SK-N-SH (cell line): ENCODE measurements around the gene CYS1. TPM values are rescaled to one million over a fixed set of nuclear protein-coding genes. Genes with fewer than 3 reads are reported as not detected.

Source experiments
- CTCF ChIA-PET: fragments of 300-600, 350-600 bp; formaldehyde crosslinking; extraction: SDS; loops from one replicate; lab custom pipeline; 2021; lab: Yijun Ruan, JAX
- POLR2A ChIA-PET: fragments of 350-600 bp; sonication (Branson Sonifier 250); formaldehyde crosslinking; extraction: SDS; loops from one replicate; lab custom pipeline; 2020; ENCODE audit warnings: antibody characterized with exemption, inconsistent platforms; lab: Yijun Ruan, JAX
- DNase-seq: peaks from one replicate; pipeline ENCODE4 v3.0.0; 2012
- H2AFZ ChIP-seq: fragments of 200-600 bp; sonication (generic); 2 replicates; pipeline ENCODE4 v1.8.1; 2016; ENCODE audit warnings: antibody characterized with exemption, mild to moderate bottlenecking, low read depth
- H3F3A ChIP-seq: fragments of 200-600 bp; sonication (generic); replicated peaks from 2 replicates; pipeline ENCODE3; 2016; ENCODE audit warnings: antibody characterized with exemption, mild to moderate bottlenecking; ENCODE audit not compliant: insufficient read depth
- H3K27ac ChIP-seq, 2 experiments: fragments of 200-500 bp in 1 of 2; fragments of 200-600 bp in 1 of 2; sonication (Bioruptor generic) in 1 of 2; sonication (generic), shearing (Covaris generic) in 1 of 2; 2 replicates each; pipeline versions ENCODE4 v1.5.1 to v1.6.1; 2014 to 2016; ENCODE audit warnings: low read depth in 2 of 2, inconsistent platforms in 1 of 2, low read length in 1 of 2, mild to moderate bottlenecking in 1 of 2, mixed read lengths in 1 of 2
- H3K27me3 ChIP-seq: fragments of 200-600 bp; sonication (generic), shearing (Covaris generic); 2 replicates; pipeline ENCODE4 v1.6.1; 2016; ENCODE audit warnings: mixed run types; ENCODE audit not compliant: insufficient read depth
- H3K36me3 ChIP-seq, 2 experiments: fragments of 200-500 bp in 1 of 2; fragments of 200-600 bp in 1 of 2; sonication (Bioruptor generic) in 1 of 2; sonication (generic) in 1 of 2; replicated peaks in 1 of 2; 2 replicates each; pipeline versions ENCODE3 to v1.5.1; 2014 to 2016; ENCODE audit warnings: low read length in 1 of 2, mild to moderate bottlenecking in 1 of 2; ENCODE audit not compliant: insufficient read depth in 2 of 2, control insufficient read depth in 1 of 2
- H3K4me1 ChIP-seq, 2 experiments: fragments of 200-500 bp in 1 of 2; fragments of 200-600 bp in 1 of 2; sonication (Bioruptor generic) in 1 of 2; sonication (generic), shearing (Covaris generic) in 1 of 2; 2 replicates each; pipeline versions ENCODE4 v1.5.1 to v1.6.1; 2014 to 2016; ENCODE audit warnings: low read depth in 1 of 2, low read length in 1 of 2, mixed run types in 1 of 2; ENCODE audit not compliant: insufficient read depth in 2 of 2, control insufficient read depth in 1 of 2
- H3K4me2 ChIP-seq: fragments of 200-600 bp; sonication (generic), shearing (Covaris generic); 2 replicates; pipeline ENCODE4 v1.6.1; 2017; ENCODE audit warnings: mixed run types
- H3K4me3 ChIP-seq, 2 experiments: fragments of 200-500 bp in 1 of 2; fragments of 200-600 bp in 1 of 2; sonication (Bioruptor generic) in 1 of 2; sonication (generic), shearing (Covaris generic) in 1 of 2; 2 replicates each; pipeline versions ENCODE4 v1.5.1 to v1.8.1; 2014 to 2016; ENCODE audit warnings: low read depth in 2 of 2, inconsistent platforms in 1 of 2, low read length in 1 of 2, mild to moderate bottlenecking in 1 of 2, mixed read lengths in 1 of 2, moderate library complexity in 1 of 2
- H3K79me2 ChIP-seq: fragments of 200-600 bp; sonication (generic); 2 replicates; pipeline ENCODE4 v1.8.1; 2017; ENCODE audit warnings: mild to moderate bottlenecking; ENCODE audit not compliant: insufficient read depth
- H3K9ac ChIP-seq: fragments of 200-600 bp; sonication (generic); 2 replicates; pipeline ENCODE4 v1.6.1; 2017; ENCODE audit warnings: mixed run types
- H3K9me2 ChIP-seq: fragments of 200-600 bp; sonication (generic); 2 replicates; pipeline ENCODE4 v1.6.1; 2017; ENCODE audit warnings: mixed run types
- H3K9me3 ChIP-seq: fragments of 200-600 bp; sonication (generic); 2 replicates; pipeline ENCODE4 v1.6.1; 2017; ENCODE audit warnings: mixed run types, mild to moderate bottlenecking, moderate library complexity
- H4K20me1 ChIP-seq: fragments of 200-600 bp; sonication (generic); 2 replicates; pipeline ENCODE4 v1.6.1; 2017; ENCODE audit warnings: mild to moderate bottlenecking, mixed run types; ENCODE audit not compliant: insufficient read depth
- CTCF ChIP-seq: fragments of 200-600 bp; sonication (generic); IDR thresholded peaks from 2 replicates; pipeline ENCODE4 v1.6.1; 2017; ENCODE audit warnings: antibody characterized with exemption, mild to moderate bottlenecking, moderate library complexity
- GATA2 ChIP-seq: sonication (generic); formaldehyde crosslinking; IDR thresholded peaks from 2 replicates; pipeline ENCODE4 v1.5.0; 2020; ENCODE audit warnings: mild to moderate bottlenecking, missing genetic modification reagents
- RAD21 ChIP-seq: IDR thresholded peaks from 2 replicates; pipeline ENCODE4 v1.6.1; 2012; ENCODE audit warnings: mild to moderate bottlenecking, low read length
- REST ChIP-seq: IDR thresholded peaks from 2 replicates; pipeline ENCODE4 v1.6.1; 2012; ENCODE audit warnings: mild to moderate bottlenecking, low read depth, low read length, moderate library complexity
- TEAD4 ChIP-seq: IDR thresholded peaks from 2 replicates; pipeline ENCODE4 v1.4.0; 2012; ENCODE audit warnings: mild to moderate bottlenecking, borderline replicate concordance; ENCODE audit not compliant: insufficient read depth
- YY1 ChIP-seq: IDR thresholded peaks from 2 replicates; pipeline ENCODE4 v1.4.0; 2012; ENCODE audit warnings: low read depth, mild to moderate bottlenecking
- WGBS: methylation state at CpG from one replicate; pipeline ENCODE4 v1.1.6; 2017; ENCODE audit warnings: low lambda C conversion rate; 5-methylcytosine and 5-hydroxymethylcytosine counted together
- polyA plus RNA-seq, 3 experiments: library from polyadenylated mRNA; depleted of rRNA; stranded (reverse); fragments of >200 nt; gene quantifications; 2 replicates each; pipeline ENCODE4 v1.2.3, GENCODE V29; 2012
- TF ChIP-seq, protein P1 (sequence below): IDR thresholded peaks from 2 replicates; pipeline ENCODE4 v1.4.0; 2012; ENCODE audit warnings: low read depth

CYS1 gene
- polyA plus RNA-seq, 1 of the 3 experiments (the other 2 are of a cell fraction) = 1.2 TPM

DNA sequence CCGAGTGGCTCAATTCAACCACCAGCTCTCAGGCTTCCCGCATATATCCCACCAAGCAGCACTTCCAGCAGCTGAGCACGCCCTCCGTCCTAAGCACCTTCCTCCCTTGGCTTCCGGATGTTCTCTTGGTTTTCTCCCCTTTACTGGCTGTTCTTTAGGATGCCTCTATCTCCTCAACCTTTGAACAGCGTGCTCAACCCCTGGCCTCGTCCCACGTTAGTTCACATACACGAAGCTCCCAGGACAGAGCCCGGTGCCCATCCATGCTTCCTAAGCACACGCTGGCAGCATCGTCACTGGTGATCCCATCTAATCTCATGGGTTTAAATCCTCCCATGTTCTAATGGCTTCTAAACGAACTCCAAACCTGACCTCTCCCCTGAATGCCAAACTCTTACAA lies 3.7 kb downstream of the CYS1 start:
- POLR2A ChIA-PET = no interaction called here
- H3F3A ChIP-seq = peaks cover 4% of the 10 kb centered on the region
- H3K4me2 ChIP-seq = no peak overlapping the region
- H3K27me3 ChIP-seq = peaks cover 42% of the 10 kb centered on the region
- no peaks in the 10 kb centered on the region for H4K20me1 ChIP-seq
- TF ChIP-seq RAD21 (no peak), REST (no peak), GATA2 (CRISPR knock-in tag) (no peak), YY1 (no peak), CTCF (no peak), TEAD4 (no peak)
- TF ChIP-seq, all 33 proteins: peak for 0
- CTCF ChIA-PET = interaction anchor here (2.1 to 28.7 kb wide), 5 partner anchors 17 to 360 kb away, joined by 10 to 946 read pairs (median 144); partner anchors contain the start of genes CYS1 and RRM2
- DNase-seq = no peak
- H3K4me1 ChIP-seq = peaks cover 0 to 2% of the 10 kb centered on the region in 2 experiments; a peak in 1 of 4 replicates
- H3K9ac ChIP-seq = no peak overlapping the region
- H3K36me3 ChIP-seq = no peaks in the 10 kb centered on the region
- H3K79me2 ChIP-seq = no peaks in the 10 kb centered on the region
- no peak overlapping the region for H3K4me3 ChIP-seq
- no peak overlapping the region for H2AFZ ChIP-seq
- no peaks in the 10 kb centered on the region for H3K9me2 ChIP-seq
- no peak overlapping the region for H3K27ac ChIP-seq
- H3K9me3 ChIP-seq = no peaks in the 10 kb centered on the region
- WGBS = 63% methylated on average over 13 of the region's 13 CpGs

- POLR2A ChIA-PET = no interaction called here
- WGBS = 68% methylated on average over 9 of the region's 9 CpGs
These were observed 4.5 kb downstream of the CYS1 start for GRCh38 chr2:10075571-10076209.

More at GRCh38 chr2:10075571-10076209, 4.5 kb downstream of the CYS1 start:
- Histone ChIP-seq H3K4me2 (no peak overlapping the region), H3K9ac (no peak overlapping the region), H3K4me1 (peaks cover 0 to 2% of the 10 kb centered on the region in 2 experiments; a peak in 1 of 4 replicates), H3K4me3 (no peak overlapping the region), H2AFZ (no peak overlapping the region), H4K20me1 (no peaks in the 10 kb centered on the region), H3F3A (peaks cover 4% of the 10 kb centered on the region), H3K27me3 (peaks cover 34% of the 10 kb centered on the region), H3K79me2 (no peaks in the 10 kb centered on the region), H3K27ac (no peak overlapping the region), H3K9me2 (no peaks in the 10 kb centered on the region), H3K36me3 (no peaks in the 10 kb centered on the region), H3K9me3 (no peaks in the 10 kb centered on the region)
- CTCF ChIA-PET = interaction anchor here (1.4 to 28.7 kb wide), 6 partner anchors 10 to 361 kb away, joined by 4 to 946 read pairs (median 134); partner anchors contain the start of genes CYS1 and RRM2
- TF ChIP-seq, protein P1, sequence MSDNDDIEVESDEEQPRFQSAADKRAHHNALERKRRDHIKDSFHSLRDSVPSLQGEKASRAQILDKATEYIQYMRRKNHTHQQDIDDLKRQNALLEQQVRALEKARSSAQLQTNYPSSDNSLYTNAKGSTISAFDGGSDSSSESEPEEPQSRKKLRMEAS = no peak
- no peak for DNase-seq
